NB4 (cell line): Measurements from ENCODE around the gene COX8C.

Experiments used
- CTCF ChIP-seq: IDR thresholded peaks from one replicate; pipeline ENCODE4 v1.5.1; 2012; ENCODE audit warnings: low read depth, low read length
- MAX ChIP-seq: IDR thresholded peaks from 2 replicates; pipeline ENCODE4 v1.6.1; 2011; ENCODE audit warnings: low read depth, low read length
- POLR2A ChIP-seq: IDR thresholded peaks from 2 replicates; pipeline ENCODE4 v1.6.1; 2011; ENCODE audit warnings: mild to moderate bottlenecking; ENCODE audit not compliant: insufficient read length; ENCODE audit errors: extremely low read depth

GRCh38 chr14:93328546-93328945 is 18.4 kb upstream of the COX8C start:
- no peak for TF ChIP-seq CTCF
- no peak for TF ChIP-seq POLR2A
- no peak for TF ChIP-seq MAX
